ENCODE results near the gene VWA8. TPM values are rescaled to one million over a fixed set of nuclear protein-coding genes. Genes with fewer than 3 reads are reported as not detected.
"Not testable (repeated sequence)": the region's sequence is repeated elsewhere in the genome, so short reads cannot be mapped to it uniquely, and the experiment has no call there.

The VWA8 gene
- total and polyA plus RNA-seq, 8 donors = 11.9 to 24.4 (median 14.4) TPM

DNA sequence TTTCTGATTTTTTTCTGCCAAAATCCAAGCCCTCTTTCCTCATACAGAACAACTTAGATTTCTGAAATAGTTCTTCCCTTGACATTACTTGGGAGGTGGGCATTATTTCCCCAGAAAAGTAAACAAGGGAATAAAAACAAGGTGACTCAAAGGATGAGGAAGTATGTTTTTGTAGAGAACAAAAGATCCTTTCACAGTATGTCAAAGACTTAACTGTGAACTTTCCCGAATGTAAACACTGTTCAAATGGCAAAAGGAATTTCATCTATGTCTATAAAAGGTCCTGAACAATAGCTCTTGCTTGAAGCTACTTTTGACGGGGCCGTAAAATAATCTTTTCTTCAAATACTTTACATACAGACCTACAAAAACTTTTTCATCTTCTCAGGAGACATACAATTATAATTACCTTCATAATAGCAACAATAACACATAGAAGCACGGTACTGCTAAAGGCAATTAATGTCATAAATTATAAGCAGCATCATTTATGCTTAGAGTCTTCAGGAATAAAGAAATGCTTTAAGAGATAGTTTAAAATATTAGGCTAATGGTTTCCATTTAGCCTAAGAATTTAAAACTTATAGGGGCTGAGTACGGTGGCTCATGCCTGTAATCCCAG lies 312.5 kb downstream of the VWA8 start:
- Histone ChIP-seq H3K4me3 (no peak overlapping the region), H3K27me3 (no peaks in the 10 kb centered on the region), H3K27ac (peak overlapping the region; percentile 60 to 64), H3K4me1 (peaks cover 24 to 72% of the 10 kb centered on the region in 2 donors), H3K36me3 (no peaks in the 10 kb centered on the region), H3K9me3 (no peaks in the 10 kb centered on the region)
- intact Hi-C loops (cut with DNase I) = loop anchor here in 1 of 2 donors (10.0 kb wide), 1 partner anchor 194 kb away; the partner anchor contains the start of gene RGCC
- TF ChIP-seq, protein P1, sequence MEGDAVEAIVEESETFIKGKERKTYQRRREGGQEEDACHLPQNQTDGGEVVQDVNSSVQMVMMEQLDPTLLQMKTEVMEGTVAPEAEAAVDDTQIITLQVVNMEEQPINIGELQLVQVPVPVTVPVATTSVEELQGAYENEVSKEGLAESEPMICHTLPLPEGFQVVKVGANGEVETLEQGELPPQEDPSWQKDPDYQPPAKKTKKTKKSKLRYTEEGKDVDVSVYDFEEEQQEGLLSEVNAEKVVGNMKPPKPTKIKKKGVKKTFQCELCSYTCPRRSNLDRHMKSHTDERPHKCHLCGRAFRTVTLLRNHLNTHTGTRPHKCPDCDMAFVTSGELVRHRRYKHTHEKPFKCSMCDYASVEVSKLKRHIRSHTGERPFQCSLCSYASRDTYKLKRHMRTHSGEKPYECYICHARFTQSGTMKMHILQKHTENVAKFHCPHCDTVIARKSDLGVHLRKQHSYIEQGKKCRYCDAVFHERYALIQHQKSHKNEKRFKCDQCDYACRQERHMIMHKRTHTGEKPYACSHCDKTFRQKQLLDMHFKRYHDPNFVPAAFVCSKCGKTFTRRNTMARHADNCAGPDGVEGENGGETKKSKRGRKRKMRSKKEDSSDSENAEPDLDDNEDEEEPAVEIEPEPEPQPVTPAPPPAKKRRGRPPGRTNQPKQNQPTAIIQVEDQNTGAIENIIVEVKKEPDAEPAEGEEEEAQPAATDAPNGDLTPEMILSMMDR (IDR thresholded peaks at IDR 0.05) = no peak
- ATAC-seq (peak; percentile 32), DNase-seq (no peak)

DNA sequence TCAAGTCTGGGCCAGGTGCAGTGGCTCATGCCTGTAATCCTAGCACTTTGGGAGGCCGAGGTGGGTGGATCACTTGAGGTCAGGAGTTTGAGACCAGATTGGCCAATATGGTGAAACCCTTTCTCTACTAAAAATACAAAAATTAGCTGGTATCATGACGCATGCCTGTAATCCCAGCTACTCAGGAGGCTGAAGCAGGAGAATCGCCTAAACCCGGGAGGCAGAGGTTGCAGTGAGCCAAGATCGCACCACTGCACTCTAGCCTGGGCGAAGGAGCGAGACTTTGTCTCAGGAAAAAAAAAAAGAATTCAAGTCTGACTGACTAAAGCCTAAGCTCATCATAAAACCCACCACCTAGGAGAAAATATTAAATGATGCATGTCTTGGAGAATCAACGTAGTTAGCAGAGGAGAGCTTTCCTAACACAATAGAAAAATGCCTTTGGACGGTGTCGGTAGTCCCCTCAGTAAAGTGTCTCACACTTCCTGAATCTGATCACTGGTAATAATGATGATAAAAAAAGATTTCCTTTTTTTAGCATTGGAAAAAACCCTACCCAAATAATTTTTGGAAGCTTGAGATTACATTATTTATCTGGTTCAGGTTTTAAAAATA lies 313.1 kb downstream of the VWA8 start:
- not testable (repeated sequence) for DNase-seq, ATAC-seq, H3K9me3 ChIP-seq, H3K4me3 ChIP-seq, H3K36me3 ChIP-seq, H3K27me3 ChIP-seq
- H3K27ac ChIP-seq = peak overlapping the region; percentile 60 to 64
- intact Hi-C loops (cut with DNase I) = loop anchor here in 1 of 2 donors (10.0 kb wide), 1 partner anchor 193 kb away; the partner anchor contains the start of gene RGCC
- H3K4me1 ChIP-seq = peaks cover 24 to 69% of the 10 kb centered on the region in 2 donors

- no peaks in the 10 kb centered on the region for H3K27me3 ChIP-seq
- peak in 2 of 4 donors; percentile 65 to 80 for DNase-seq
- peak; percentile 53 for ATAC-seq
- peaks cover 17 to 50% of the 10 kb centered on the region in 2 donors for H3K4me1 ChIP-seq
- intact Hi-C loops (cut with DNase I) = loop anchor here in 1 of 2 donors (10.0 kb wide), 1 partner anchor 191 kb away; the partner anchor contains the start of gene RGCC
- H3K27ac ChIP-seq = peak overlapping the region; percentile 13 to 64
- H3K4me3 ChIP-seq = no peak overlapping the region
- no peaks in the 10 kb centered on the region for H3K36me3 ChIP-seq
- TF ChIP-seq, protein P1 (IDR thresholded peaks at IDR 0.05) = no peak
- H3K9me3 ChIP-seq = no peaks in the 10 kb centered on the region
These were observed 315.6 kb downstream of the VWA8 start for GRCh38 chr13:41645331-41645730.

- H3K4me3 ChIP-seq = no peak overlapping the region
- intact Hi-C loops (cut with DNase I) = loop anchor here in 1 of 2 donors (10.0 kb wide), 1 partner anchor 190 kb away; the partner anchor contains the start of gene RGCC
- H3K36me3 ChIP-seq = no peaks in the 10 kb centered on the region
- peak overlapping the region; percentile 13 to 64 for H3K27ac ChIP-seq
- DNase-seq (no peak), ATAC-seq (no peak)
- TF ChIP-seq, protein P1 (IDR thresholded peaks at IDR 0.05) = no peak
- no peaks in the 10 kb centered on the region for H3K27me3 ChIP-seq
- H3K9me3 ChIP-seq = no peaks in the 10 kb centered on the region
- H3K4me1 ChIP-seq = peaks cover 17 to 48% of the 10 kb centered on the region in 2 donors
These were observed 316.2 kb downstream of the VWA8 start for GRCh38 chr13:41644742-41645141.

GRCh38 chr13:41643507-41643906 lies 317.4 kb downstream of the VWA8 start:
- intact Hi-C loops (cut with DNase I) = loop anchor here in 1 of 2 donors (10.0 kb wide), 1 partner anchor 189 kb away; the partner anchor contains the start of gene RGCC
- TF ChIP-seq, protein P1 (IDR thresholded peaks at IDR 0.05) = no peak

More at GRCh38 chr13:41643507-41643906, 317.4 kb downstream of the VWA8 start:
- Histone ChIP-seq H3K4me3 (no peak overlapping the region), H3K27ac (no peak overlapping the region), H3K4me1 (peaks cover 17 to 36% of the 10 kb centered on the region in 2 donors), H3K36me3 (no peaks in the 10 kb centered on the region), H3K9me3 (no peaks in the 10 kb centered on the region), H3K27me3 (no peaks in the 10 kb centered on the region)
- DNase-seq (no peak), ATAC-seq (peak; percentile 33)
